HUES64 (cell line): ENCODE measurements around the gene NPBWR2.

ENCODE experiments used
- H3K27ac ChIP-seq: 2 replicates; pipeline ENCODE4 v1.7.0; 2013; ENCODE audit warnings: low read depth, low read length, inconsistent platforms
- H3K27me3 ChIP-seq: 2 replicates; pipeline ENCODE4 v1.6.1; 2013; ENCODE audit warnings: mild to moderate bottlenecking, low read length; ENCODE audit not compliant: insufficient read depth
- H3K36me3 ChIP-seq: 2 replicates; pipeline ENCODE4 v1.6.1; 2013; ENCODE audit warnings: mild to moderate bottlenecking, low read length; ENCODE audit not compliant: insufficient read depth
- H3K4me1 ChIP-seq: 2 replicates; pipeline ENCODE4 v1.6.1; 2013; ENCODE audit warnings: mild to moderate bottlenecking, low read length, moderate library complexity; ENCODE audit not compliant: insufficient read depth
- H3K4me3 ChIP-seq: 2 replicates; pipeline ENCODE4 v1.5.1; 2013; ENCODE audit warnings: mild to moderate bottlenecking, low read length, moderate library complexity
- H3K9ac ChIP-seq: 2 replicates; pipeline ENCODE4 v1.6.1; 2013; ENCODE audit warnings: mild to moderate bottlenecking, low read depth, low read length
- H3K9me3 ChIP-seq: 2 replicates; pipeline ENCODE4 v1.6.1; 2013; ENCODE audit warnings: low read depth, low read length; ENCODE audit not compliant: insufficient read depth
- WGBS: fragments of 150-250, 120-280 bp; methylation state at CpG from one replicate; pipeline ENCODE4 v1.1.7; 2013; ENCODE audit warnings: missing lambda C conversion rate; 5-methylcytosine and 5-hydroxymethylcytosine counted together

Gene NPBWR2

DNA sequence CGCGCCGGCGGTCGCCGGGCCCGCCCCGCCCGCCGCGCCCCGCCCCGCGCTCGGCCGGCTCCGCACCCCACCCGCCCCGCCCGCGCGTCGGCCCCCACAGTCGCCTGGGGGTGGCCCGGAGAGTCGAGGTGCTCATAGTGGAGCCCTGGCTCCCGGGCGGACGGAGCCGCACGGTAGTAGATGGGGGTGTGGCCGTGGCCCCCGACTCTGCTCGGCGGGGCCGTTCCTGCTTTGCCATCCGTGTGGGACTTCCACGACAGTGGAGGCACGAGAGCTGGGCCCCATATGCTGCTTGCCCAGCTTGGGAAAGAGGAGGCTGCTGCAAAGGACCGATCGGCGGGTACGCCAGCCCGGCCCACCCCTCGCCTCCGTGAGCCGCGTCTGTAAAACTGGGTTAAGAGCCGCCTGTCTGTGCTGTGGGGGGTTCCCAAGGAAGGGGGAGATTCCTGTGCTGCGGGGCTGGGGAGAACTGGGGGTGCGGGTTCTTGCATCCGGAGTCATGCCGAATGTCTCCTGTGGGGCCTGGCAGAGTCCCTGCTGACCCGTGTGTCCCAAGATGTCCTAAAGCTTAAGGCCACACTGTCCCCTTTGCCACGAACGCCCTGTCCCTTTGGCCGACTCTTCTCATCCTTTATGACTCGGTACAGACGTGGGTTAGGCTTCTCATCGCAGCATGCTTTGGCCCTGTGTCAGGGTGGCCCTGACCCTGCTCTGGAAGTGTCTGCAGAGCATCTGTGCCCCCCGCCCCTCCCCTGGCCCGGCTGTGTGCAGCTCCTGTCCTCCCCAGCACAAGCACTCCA is 27.2 kb downstream of the NPBWR2 start, which contains the start of gene OPRL1:
TSS of gene OPRL1 (plus strand) at position 70 of the 800 bp plus-strand sequence. CDS start 12,639 bp downstream, outside the sequence.
- peaks cover 17% of the 10 kb centered on the region for H3K4me1 ChIP-seq
- no peaks in the 10 kb centered on the region for H3K36me3 ChIP-seq
- no peaks in the 10 kb centered on the region for H3K9me3 ChIP-seq
- peak within 1 kb of the TSS; percentile 83 for H3K9ac ChIP-seq
- peaks cover 50% of the 10 kb centered on the region for H3K27me3 ChIP-seq
- H3K27ac ChIP-seq = no peak within 1 kb of the TSS
- 10% methylated on average over 62 of the region's 62 CpGs for WGBS
- H3K4me3 ChIP-seq = peak within 1 kb of the TSS; percentile 78

- Histone ChIP-seq H3K4me3 (peak within 1 kb of the TSS; percentile 78), H3K27ac (no peak within 1 kb of the TSS), H3K9ac (peak within 1 kb of the TSS; percentile 83), H3K9me3 (no peaks in the 10 kb centered on the region), H3K36me3 (no peaks in the 10 kb centered on the region), H3K4me1 (peaks cover 17% of the 10 kb centered on the region), H3K27me3 (peaks cover 42% of the 10 kb centered on the region)
- WGBS = under 1% methylated on average over 71 of the region's 73 CpGs
Observed at GRCh38 chr20:64079273-64080012, 27.9 kb downstream of the NPBWR2 start, which contains the start of gene RGS19. Gene RGS19, minus strand, starts transcription at chr20:64079518. Its CDS starts 2,632 bp downstream, at chr20:64076886.

DNA sequence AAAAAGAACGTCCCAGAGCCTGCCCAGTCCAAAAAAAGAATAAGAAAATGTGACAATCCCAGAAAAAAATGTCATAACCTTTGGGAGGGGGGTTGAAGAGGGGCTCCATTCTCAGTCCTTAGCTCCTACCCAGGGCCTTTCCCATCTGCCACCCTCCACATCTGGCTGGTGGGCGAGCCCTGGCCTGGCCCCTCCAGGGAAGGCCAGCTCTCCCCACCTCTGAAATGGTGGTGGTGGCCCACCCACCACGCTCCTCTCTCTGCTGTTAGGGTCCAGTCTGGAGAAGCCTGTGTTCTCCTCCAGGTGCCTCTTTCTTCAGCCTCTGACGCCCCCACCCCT is 28.5 kb downstream of the NPBWR2 start:
- Histone ChIP-seq H3K27me3 (peaks cover 37% of the 10 kb centered on the region), H3K9ac (peak overlapping the region; percentile 83), H3K4me1 (peaks cover 17% of the 10 kb centered on the region), H3K36me3 (peaks cover 2% of the 10 kb centered on the region), H3K27ac (no peak overlapping the region), H3K4me3 (peak overlapping the region; percentile 73), H3K9me3 (no peaks in the 10 kb centered on the region)
- WGBS = 51% methylated on average over 3 of the region's 4 CpGs

GRCh38 chr20:64077876-64078551 is 29.4 kb downstream of the NPBWR2 start:
- Histone ChIP-seq H3K36me3 (peaks cover 7% of the 10 kb centered on the region), H3K27me3 (peaks cover 29% of the 10 kb centered on the region), H3K9me3 (no peaks in the 10 kb centered on the region), H3K4me1 (peaks cover 16% of the 10 kb centered on the region), H3K27ac (no peak overlapping the region), H3K4me3 (no peak overlapping the region), H3K9ac (no peak overlapping the region)
- 80% methylated on average over 15 of the region's 15 CpGs for WGBS

GRCh38 chr20:64077541-64077875 is 29.9 kb downstream of the NPBWR2 start:
- WGBS = 91% methylated on average over 7 of the region's 7 CpGs
- Histone ChIP-seq H3K4me1 (peaks cover 13% of the 10 kb centered on the region; the same call in 1 of the 2 replicates), H3K4me3 (no peak overlapping the region), H3K9ac (no peak overlapping the region), H3K27ac (no peak overlapping the region), H3K36me3 (peaks cover 7% of the 10 kb centered on the region), H3K9me3 (no peaks in the 10 kb centered on the region), H3K27me3 (peaks cover 24% of the 10 kb centered on the region)

DNA sequence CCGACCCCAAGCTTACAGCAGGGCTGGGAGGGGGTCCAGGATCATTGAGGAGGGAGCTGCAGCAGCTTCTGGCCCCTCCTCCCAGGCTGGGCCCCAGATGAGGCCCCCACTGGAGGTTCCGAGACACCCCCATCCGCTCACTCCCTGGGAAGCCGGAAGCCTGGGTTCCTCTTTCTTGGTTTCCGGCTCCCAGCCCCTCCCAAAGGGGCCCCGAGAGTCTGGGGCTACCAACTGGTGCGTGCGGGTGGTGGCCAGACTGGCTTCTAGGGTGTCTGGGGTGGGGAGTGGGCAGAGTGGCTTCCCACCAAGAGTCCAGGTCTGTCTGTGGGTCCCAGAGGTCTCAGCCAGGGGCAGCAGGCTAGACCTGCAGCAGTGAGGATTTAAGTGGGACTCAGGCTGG is 30.3 kb downstream of the NPBWR2 start:
- Histone ChIP-seq H3K36me3 (peaks cover 7% of the 10 kb centered on the region), H3K4me1 (peaks cover 13% of the 10 kb centered on the region; the same call in 1 of the 2 replicates), H3K27ac (no peak overlapping the region)

GRCh38 chr20:64076061-64076997 is 31.0 kb downstream of the NPBWR2 start:
- no peak overlapping the region for H3K27ac ChIP-seq
- no peaks in the 10 kb centered on the region for H3K9me3 ChIP-seq
- H3K9ac ChIP-seq = no peak overlapping the region
- peaks cover 13% of the 10 kb centered on the region; the same call in 1 of the 2 replicates for H3K4me1 ChIP-seq
- H3K4me3 ChIP-seq = no peak overlapping the region
- WGBS = 94% methylated on average over 22 of the region's 22 CpGs
- peaks cover 7% of the 10 kb centered on the region for H3K36me3 ChIP-seq
- peaks cover 12% of the 10 kb centered on the region for H3K27me3 ChIP-seq

More for the DNA sequence above, 30.3 kb downstream of the NPBWR2 start:
- Histone ChIP-seq H3K9me3 (no peaks in the 10 kb centered on the region), H3K27me3 (peaks cover 20% of the 10 kb centered on the region), H3K9ac (no peak overlapping the region), H3K4me3 (no peak overlapping the region)
- 92% methylated on average over 8 of the region's 8 CpGs for WGBS

DNA sequence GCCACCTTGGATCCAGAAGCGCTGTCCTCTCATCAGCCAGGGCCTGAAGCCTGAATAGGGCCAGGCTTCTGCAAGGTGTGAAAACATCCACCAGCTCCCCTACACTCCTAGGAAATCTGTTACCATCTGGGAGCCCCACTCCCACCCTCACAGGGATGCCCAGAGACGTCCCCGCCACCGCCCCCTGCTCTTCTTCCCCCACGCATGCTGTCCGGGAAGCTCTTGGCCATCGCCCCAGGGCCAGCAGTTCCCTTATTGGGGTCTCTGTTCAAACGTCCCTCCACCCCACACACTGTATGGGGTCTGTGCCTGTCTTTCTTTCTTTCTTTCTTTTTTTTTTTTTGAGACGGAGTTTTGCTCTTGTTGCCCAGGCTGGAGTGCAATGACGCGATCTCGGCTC is 31.8 kb downstream of the NPBWR2 start:
- Histone ChIP-seq H3K27me3 (peaks cover 6% of the 10 kb centered on the region), H3K36me3 (peaks cover 7% of the 10 kb centered on the region), H3K4me1 (peaks cover 13% of the 10 kb centered on the region; the same call in 1 of the 2 replicates), H3K9ac (no peak overlapping the region), H3K27ac (no peak overlapping the region), H3K9me3 (no peaks in the 10 kb centered on the region), H3K4me3 (no peak overlapping the region)
- WGBS = 90% methylated on average over 12 of the region's 12 CpGs

DNA sequence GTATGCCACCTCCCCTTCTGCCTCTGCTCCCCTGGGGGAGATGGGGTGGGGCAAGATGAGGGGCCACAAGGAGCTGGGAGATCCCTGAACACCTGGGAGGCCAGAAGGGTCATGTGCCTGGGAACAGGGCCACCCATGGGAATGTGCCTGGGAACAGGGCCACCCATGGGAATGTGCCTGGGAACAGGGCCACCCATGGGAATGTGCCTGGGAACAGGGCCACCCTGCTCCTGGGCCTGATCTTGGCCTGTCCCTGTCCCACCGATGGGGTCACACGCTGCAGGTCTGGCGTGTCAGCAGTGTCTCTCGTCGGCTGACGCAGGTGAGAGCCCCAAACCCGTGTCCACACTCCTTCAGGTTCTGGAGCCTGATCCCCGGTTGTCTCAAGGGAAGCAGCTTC is 32.4 kb downstream of the NPBWR2 start:
- Histone ChIP-seq H3K36me3 (peaks cover 7% of the 10 kb centered on the region), H3K4me3 (no peak overlapping the region), H3K4me1 (peaks cover 13% of the 10 kb centered on the region; the same call in 1 of the 2 replicates), H3K9ac (no peak overlapping the region), H3K27ac (no peak overlapping the region), H3K9me3 (no peaks in the 10 kb centered on the region), H3K27me3 (peaks cover under 1% of the 10 kb centered on the region)
- 93% methylated on average over 8 of the region's 8 CpGs for WGBS

DNA sequence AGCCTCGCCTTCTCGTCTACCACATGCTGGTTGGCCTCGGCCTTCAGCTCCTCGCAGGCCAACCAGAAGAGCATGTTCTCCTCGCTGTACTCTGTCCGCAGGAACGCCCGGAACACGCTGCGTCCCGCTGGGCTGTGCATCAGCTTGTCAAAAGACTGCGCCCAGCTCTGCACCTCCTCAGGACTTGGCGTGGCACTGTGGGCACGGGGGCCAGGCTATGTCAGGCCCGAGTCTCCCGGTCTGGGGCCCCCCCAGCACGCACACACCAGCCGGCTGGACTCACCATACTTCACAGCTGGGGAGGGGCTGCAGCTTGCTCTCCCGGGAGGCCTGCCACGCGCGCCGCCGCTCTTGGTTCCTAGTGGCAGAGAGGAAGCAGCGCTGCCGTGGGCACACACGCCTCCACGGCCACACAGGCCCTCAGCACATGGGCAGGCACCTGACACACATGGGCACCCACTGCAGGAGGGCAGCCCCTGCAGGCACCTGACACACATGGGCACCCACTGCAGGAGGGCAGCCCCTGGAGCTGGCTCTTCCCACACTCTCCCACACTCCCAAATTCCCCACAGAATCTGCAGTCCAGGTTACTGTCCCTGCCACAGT is 33.1 kb downstream of the NPBWR2 start:
- no peak overlapping the region for H3K4me3 ChIP-seq
- H3K36me3 ChIP-seq = peaks cover 7% of the 10 kb centered on the region
- H3K9ac ChIP-seq = no peak overlapping the region
- no peaks in the 10 kb centered on the region for H3K9me3 ChIP-seq
- H3K27me3 ChIP-seq = no peaks in the 10 kb centered on the region
- 95% methylated on average over 28 of the region's 28 CpGs for WGBS
- no peak overlapping the region for H3K27ac ChIP-seq
- peaks cover 13% of the 10 kb centered on the region; the same call in 1 of the 2 replicates for H3K4me1 ChIP-seq
